GM21619 (cell line): Measurements from ENCODE around the gene TSSC4.

ENCODE experiments used
- ATAC-seq: cut with Tn5 transposase; IDR thresholded peaks from one replicate; pipeline ENCODE4 v1.9.1; 2021; ENCODE audit not compliant: unreplicated experiment

The TSSC4 gene

DNA sequence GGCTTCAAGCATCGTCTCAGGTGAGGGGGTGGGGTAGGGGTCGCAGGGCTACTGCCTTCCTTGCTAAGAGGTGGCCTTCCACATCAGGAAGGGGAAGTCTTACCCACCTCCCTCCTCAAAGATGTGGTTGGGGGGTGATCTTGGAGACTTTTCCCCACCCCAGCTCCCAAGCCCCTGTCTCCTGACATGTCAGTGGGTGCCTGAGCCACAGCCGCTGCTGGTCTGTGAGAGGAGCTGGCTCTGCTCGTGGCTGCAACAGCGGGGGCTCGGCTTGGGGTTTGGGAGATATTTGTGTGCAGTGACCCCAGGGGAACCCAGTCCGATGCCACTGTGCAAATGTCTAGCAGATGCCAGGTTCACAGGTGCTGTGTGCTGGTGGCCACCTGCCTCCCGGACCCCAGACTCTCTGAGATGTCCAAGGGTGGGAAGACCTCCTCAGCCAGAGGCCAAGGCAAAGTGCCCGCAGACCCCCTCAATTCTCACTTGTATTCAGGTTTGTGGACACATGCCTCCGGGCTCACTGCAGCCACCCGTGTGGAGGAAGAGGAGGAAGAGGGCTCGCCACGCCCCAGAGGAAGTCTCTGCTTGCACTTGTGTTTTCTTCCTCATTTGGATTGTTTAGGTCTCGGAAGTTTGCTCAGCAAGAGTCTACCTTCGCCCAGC is 46.2 kb downstream of the TSSC4 start:
- no peak for ATAC-seq

DNA sequence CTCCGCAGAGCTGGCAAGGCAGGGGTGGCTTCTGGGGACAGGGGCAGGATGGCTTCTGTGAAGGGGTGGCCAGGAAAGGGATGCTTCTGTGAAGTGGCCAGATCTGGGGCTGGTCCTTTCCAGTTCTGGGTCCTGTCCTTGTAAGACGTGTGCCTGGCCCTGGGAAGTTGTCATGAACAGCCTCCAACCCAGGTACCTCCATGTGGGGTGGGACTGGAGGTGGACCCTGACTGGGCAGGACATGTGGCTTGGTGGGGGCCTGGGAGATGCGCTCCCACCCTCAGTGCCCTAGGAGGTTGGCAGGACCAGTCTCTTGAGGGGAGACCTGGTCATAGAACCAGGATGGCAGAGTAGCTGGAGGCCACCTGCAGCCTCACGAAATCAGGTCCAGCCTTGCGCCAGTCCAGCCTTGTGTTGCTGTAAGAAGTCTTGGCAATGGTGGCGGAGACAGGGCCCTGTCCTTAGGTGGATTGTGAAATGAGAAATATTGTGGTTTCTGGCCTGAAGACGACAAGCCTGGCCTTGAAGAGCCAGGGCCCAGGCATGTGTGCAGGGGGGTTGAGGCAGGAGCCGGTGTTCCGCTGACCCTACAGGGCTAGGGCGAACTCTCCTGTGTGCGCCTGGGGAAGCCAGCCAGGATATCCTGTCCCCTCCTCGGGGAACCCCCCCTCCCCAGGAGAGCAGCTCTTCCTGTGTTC is 46.9 kb downstream of the TSSC4 start:
- no peak for ATAC-seq

DNA sequence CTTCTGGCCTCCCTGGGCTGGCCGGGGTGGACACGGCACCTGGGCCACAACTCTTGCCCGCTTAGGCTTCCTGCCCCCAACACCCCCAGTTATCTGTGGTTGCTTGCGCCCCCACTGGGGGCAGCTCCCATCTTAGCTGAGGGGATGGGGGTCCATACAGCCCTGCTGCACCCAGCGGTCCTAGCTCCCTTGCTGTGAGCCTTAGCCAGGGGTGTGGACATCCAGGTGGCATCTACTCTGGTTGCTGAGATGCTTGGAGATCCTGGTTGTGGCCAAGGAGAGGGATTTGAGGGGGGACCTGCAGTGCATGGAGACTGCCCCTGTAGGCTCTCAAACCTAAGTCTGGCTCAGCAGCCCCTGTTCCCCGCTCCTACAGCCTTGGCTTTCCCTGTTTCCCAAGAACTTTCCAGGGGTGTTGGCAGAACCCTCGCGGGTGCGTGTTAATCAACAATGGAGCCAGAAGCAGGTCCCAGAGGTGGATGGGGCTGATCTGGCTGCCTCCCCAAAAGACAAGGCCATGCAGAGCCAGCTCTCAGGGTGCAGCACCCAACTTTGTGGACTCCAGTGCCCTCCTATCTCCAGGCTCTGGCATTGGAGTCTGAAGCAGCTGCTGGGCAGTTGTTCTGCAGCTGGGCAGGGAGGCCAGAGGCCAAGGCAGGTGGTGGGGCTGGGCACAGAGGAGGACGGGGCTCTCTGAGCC is 47.6 kb downstream of the TSSC4 start:
- no peak for ATAC-seq

DNA sequence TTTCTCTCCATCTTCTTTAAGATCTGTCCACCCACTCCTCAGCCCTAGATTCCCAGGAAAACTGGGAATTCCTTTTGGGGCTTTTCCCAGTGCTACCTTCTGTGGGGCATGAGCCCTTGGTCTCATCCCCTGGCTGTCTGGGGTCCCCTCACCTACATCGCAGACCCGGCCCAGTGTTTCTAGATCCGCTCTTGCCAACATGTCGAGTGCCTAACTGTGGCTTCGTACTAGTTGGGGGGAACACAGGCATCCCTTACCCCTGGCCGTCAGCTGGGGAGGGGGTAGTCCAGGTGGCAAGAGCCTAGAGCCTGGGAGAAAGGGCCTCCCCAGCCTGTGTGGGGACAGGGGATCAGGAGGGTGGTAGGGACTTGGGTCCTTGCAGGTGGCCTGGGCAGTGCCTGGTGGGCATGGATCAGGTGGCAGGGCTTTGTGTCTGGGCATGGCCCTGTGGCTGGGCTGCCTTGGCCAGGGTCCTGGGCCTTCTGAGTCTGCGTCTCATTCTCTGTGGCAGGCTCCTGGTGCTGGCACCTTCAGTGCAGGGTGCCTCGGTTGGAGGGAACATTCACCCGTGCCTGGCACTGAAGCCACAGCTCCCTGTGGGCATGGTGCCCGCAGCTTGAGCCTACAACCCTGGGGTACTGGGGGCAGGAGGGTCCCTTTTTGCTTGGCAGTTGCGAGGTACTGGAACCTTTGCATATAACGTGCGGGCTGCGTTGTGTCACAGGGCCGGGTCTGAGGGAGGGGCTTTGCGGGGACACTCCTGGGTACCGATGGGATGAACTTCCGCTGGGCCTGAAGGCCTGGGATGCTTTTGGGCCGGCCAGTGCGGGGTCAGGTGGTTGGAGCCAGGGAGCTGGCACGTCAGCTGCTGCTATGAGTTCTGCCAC is 48.4 kb downstream of the TSSC4 start:
- ATAC-seq, result no peak

DNA sequence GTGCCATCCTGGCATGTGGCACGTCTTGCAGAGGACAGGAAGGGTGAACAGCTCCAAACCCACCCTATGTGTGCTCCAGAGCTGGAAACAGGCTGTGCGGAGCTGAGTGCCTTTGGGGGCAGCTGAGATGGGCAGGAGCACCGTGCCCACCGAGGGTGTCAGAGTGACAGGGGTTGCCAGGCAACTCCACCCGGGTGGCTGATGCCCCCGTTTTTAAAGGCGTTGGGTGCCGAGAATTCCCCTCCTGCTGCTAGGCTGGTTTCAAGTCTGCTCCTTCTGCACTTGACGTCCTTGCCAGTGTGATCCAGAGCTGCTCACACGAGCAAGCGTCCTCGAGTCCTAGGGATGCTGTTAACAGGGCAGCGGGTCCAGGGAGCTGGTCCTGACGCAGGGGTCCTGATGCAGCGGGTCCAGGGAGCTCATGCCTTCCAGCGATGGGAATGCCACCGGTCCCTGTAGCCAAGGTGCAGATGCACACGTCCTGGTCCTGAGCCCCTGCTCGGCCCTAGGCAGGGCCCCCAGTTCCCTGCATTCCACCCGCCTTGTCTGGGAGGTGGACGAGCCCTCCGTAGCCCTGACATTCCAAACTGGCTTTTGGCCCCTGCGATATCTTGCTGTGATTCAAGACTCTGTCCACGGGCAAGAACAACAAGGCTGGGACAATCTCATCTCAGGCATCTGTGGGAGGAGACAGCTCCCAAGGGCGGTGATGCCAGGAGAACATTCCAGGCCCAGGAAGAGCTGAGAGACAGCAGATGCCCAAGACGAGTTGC is 49.2 kb downstream of the TSSC4 start:
- no peak for ATAC-seq

DNA sequence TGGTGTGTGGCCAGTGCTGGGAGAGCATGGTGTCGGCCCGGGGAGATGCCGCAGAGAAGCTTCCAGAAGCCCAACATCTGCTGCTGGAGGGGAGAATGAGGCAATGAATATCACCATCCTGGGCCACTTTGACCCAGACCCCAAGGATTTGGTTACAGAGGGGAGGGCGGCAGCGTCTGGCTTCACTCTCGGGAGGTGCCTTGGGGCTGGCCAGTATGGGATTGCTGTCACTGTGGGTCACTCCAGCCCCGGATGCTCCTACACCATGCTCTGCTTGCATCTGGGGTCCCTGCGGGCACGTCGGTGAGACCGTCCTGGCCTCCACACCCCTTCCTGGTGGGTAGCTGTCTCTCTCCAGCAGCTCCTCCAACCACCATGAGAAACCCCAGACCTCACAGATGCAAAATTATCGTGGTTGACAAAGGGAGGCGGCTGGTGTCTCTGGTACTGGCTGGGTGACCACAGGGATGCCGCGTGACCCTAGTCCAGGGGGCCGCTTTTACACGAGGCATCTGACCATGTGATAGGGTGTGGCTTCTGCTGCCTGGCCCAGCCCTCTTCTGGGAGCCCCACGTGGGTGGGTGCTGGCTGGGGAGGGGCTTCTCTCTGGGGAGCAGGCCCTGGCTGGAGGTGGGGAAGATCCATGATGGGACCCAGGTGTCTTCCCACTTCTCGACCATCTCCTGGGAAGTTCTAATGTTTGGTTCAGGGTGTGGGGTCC is 49.9 kb downstream of the TSSC4 start:
- no peak for ATAC-seq

DNA sequence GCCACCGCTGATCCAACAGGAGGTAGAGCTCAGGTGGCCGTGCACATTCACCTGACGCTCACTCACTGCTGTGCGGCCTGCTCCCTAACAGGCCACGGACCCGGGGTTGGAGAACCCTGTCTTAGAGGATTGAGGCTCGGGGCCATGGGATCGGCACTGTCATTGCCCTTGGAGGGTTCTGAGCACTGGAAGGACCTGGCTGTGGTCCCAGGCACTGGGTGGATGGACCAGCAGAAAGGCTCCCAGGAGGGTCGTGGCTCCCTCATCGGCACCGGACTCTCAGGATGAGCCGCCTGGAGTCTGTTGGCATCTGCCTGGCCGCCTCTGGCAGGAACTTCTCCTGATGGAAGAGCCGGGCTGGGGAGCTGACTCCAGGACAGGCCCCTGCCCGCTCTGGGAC is 50.8 kb downstream of the TSSC4 start:
- ATAC-seq, result no peak

DNA sequence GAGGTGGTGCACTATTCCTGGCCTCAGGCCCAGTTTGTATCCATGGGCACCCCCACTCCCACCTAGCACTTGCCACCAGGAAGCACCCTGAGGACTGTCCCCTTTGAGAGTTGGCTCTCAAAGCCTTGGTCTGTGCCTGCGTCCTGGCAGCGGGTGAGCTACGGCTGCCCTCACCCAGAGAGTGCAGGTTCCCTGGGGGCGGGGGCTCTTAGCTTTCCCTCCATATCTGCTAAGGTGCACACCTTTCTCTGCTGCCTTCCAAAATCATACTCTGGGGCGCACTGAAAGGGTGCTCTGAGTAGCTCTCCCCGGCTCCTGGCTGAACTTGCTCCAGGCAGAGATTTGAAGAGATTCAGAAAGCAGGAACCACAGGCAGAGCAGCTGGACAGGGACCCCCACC is 51.4 kb downstream of the TSSC4 start:
- ATAC-seq, result no peak

DNA sequence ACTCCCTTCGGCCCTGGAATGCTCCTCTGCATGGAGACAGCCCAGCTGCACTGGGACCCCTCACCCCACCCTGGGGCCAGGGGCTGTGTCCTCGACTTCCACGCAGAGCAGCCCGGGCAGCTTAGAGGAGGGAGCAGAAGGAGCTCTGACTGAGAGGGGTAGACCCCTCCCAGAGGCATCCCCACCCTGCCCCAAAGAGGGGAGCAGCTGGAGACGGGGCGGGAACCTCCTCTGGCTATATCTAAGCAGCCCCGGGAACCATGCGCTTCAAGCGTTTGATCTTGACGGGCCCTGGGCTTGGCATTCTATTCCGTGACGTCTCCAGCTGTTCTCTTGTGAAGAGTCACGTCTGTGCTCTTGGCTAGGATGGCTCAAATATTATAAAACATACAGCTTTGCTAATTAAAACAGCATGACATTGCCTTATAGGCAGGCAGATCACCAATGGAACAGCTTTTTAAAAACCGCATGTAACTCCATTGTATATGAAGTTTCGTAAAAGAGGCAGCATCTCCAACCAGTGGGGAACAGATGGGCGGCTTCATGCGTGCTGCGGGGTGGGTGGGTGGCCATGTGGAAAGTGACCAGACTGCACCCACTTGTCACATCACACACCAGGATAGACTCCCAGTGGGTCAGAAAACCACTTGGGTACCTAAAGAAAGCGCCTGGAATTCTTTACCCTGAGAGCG is 51.9 kb downstream of the TSSC4 start:
- ATAC-seq, result no peak

DNA sequence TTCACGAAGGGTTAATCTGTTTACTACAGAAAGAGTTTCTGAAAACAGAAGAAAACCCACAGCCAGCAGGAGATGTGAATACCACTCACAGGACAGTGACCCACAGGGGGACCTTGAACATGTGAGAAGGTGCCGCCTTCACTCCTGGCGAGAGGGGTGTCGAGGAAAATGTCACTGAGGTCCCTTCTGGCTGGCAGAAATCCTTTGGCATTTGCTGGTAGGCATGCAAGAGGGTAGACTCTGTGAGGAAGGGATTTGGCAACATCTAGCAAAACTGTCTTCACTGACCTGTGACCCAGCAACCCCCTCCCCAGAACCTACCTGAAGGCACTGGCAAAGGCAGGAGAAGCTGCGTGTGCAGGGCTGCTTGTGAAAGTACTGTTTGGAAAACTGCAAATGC is 52.9 kb downstream of the TSSC4 start:
- ATAC-seq, result no peak
